DOHH2 (cell line): ENCODE data around the gene LPAR2.
A peak's percentile ranks its signal among the peaks of the same experiment; 100 is the strongest.
"Not testable (repeated sequence)": the region's sequence is repeated elsewhere in the genome, so short reads cannot be mapped to it uniquely, and the experiment has no call there.

Experiments used
- H3F3A ChIP-seq: fragments of 200-600 bp; sonication (generic), shearing (Covaris generic); 2 replicates; pipeline ENCODE4 v1.6.0; 2016; ENCODE audit warnings: antibody characterized with exemption, mild to moderate bottlenecking; ENCODE audit not compliant: control insufficient read depth, insufficient read depth
- H3K27ac ChIP-seq: fragments of 200-600 bp; sonication (generic); 2 replicates; pipeline ENCODE4 v1.5.1; 2014; ENCODE audit warnings: low read depth, mild to moderate bottlenecking, low read length, moderate library complexity
- H3K27me3 ChIP-seq: fragments of 200-600 bp; sonication (generic); 2 replicates; pipeline ENCODE4 v1.6.1; 2014; ENCODE audit warnings: mild to moderate bottlenecking, low read length, mixed read lengths; ENCODE audit not compliant: control insufficient read depth
- H3K36me3 ChIP-seq: fragments of 200-600 bp; sonication (generic); 2 replicates; pipeline ENCODE4 v1.6.1; 2014; ENCODE audit warnings: mild to moderate bottlenecking, low read length, moderate library complexity, mixed read lengths; ENCODE audit not compliant: control insufficient read depth
- H3K4me1 ChIP-seq: fragments of 200-600 bp; sonication (generic); 2 replicates; pipeline ENCODE4 v1.6.1; 2014; ENCODE audit warnings: mild to moderate bottlenecking, low read length, mixed read lengths; ENCODE audit not compliant: control insufficient read depth
- H3K4me2 ChIP-seq: fragments of 200-600 bp; sonication (generic); 2 replicates; pipeline ENCODE4 v1.6.0; 2014; ENCODE audit warnings: mild to moderate bottlenecking, low read length, moderate library complexity
- H3K4me3 ChIP-seq: fragments of 200-600 bp; sonication (generic); 2 replicates; pipeline ENCODE4 v1.5.1; 2014; ENCODE audit warnings: mild to moderate bottlenecking, low read length, mixed read lengths
- H3K79me2 ChIP-seq: fragments of 200-600 bp; sonication (generic); 2 replicates; pipeline ENCODE4 v1.6.1; 2014; ENCODE audit warnings: mild to moderate bottlenecking, low read length, mixed read lengths; ENCODE audit not compliant: control insufficient read depth
- H3K9me2 ChIP-seq: fragments of 200-600 bp; sonication (generic); replicated peaks from 2 replicates; pipeline ENCODE4 v1.6.1; 2014; ENCODE audit warnings: mild to moderate bottlenecking, low read length, mixed read lengths; ENCODE audit not compliant: control insufficient read depth
- H3K9me3 ChIP-seq: fragments of 200-600 bp; sonication (generic); 2 replicates; pipeline ENCODE4 v1.6.1; 2014; ENCODE audit warnings: antibody characterized with exemption, low read length, mixed read lengths; ENCODE audit not compliant: control insufficient read depth, insufficient read depth
- H4K20me1 ChIP-seq: fragments of 200-600 bp; sonication (generic); 2 replicates; pipeline ENCODE4 v1.6.0; 2014; ENCODE audit warnings: low read depth, mild to moderate bottlenecking, antibody characterized with exemption, low read length, moderate library complexity; ENCODE audit not compliant: control insufficient read depth, insufficient read depth
- EZH2phosphoT487 ChIP-seq: fragments of 200-600 bp; sonication (generic); IDR thresholded peaks from 2 replicates; pipeline ENCODE4 v1.6.1; 2017; ENCODE audit warnings: borderline replicate concordance, mild to moderate bottlenecking, antibody characterized with exemption, low read length, moderate library complexity, mixed read lengths
- TF ChIP-seq, protein P1 (sequence below): fragments of 200-600 bp; sonication (generic); IDR thresholded peaks from one replicate; pipeline ENCODE4 v1.5.1; 2014; ENCODE audit warnings: antibody characterized with exemption, mild to moderate bottlenecking, low read depth, low read length; ENCODE audit not compliant: poor library complexity, severe bottlenecking

Gene LPAR2

GRCh38 chr19:19672816-19673215 is 44.8 kb upstream of the LPAR2 start:
- peaks cover 87% of the 10 kb centered on the region for H3K36me3 ChIP-seq
- H3K4me2 ChIP-seq = no peak overlapping the region

GRCh38 chr19:19670070-19670551 is 42.1 kb upstream of the LPAR2 start:
- Histone ChIP-seq H3K27ac (peak overlapping the region; percentile 96), H3K36me3 (peaks cover 61% of the 10 kb centered on the region), H3K27me3 (no peaks in the 10 kb centered on the region), H3K4me1 (peaks cover 41% of the 10 kb centered on the region), H3K9me2 (no peaks in the 10 kb centered on the region), H3K4me3 (peak overlapping the region; percentile 91), H4K20me1 (no peaks in the 10 kb centered on the region), H3K9me3 (peaks cover 17% of the 10 kb centered on the region; the same call in 1 of the 2 replicates), H3K4me2 (peak overlapping the region; percentile 74), H3F3A (peaks cover 12% of the 10 kb centered on the region), H3K79me2 (peaks cover 82% of the 10 kb centered on the region)
- no peak for TF ChIP-seq EZH2phosphoT487
- TF ChIP-seq, protein P1, sequence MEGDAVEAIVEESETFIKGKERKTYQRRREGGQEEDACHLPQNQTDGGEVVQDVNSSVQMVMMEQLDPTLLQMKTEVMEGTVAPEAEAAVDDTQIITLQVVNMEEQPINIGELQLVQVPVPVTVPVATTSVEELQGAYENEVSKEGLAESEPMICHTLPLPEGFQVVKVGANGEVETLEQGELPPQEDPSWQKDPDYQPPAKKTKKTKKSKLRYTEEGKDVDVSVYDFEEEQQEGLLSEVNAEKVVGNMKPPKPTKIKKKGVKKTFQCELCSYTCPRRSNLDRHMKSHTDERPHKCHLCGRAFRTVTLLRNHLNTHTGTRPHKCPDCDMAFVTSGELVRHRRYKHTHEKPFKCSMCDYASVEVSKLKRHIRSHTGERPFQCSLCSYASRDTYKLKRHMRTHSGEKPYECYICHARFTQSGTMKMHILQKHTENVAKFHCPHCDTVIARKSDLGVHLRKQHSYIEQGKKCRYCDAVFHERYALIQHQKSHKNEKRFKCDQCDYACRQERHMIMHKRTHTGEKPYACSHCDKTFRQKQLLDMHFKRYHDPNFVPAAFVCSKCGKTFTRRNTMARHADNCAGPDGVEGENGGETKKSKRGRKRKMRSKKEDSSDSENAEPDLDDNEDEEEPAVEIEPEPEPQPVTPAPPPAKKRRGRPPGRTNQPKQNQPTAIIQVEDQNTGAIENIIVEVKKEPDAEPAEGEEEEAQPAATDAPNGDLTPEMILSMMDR = no peak

More at GRCh38 chr19:19672816-19673215, 44.8 kb upstream of the LPAR2 start:
- H3K4me1 ChIP-seq = peaks cover 16% of the 10 kb centered on the region
- no peak overlapping the region for H3K4me3 ChIP-seq
- peaks cover 2% of the 10 kb centered on the region for H3F3A ChIP-seq
- H3K9me2 ChIP-seq = no peaks in the 10 kb centered on the region
- peaks cover 30% of the 10 kb centered on the region; the same call in 1 of the 2 replicates for H3K9me3 ChIP-seq
- peaks cover 91% of the 10 kb centered on the region for H3K79me2 ChIP-seq
- TF ChIP-seq EZH2phosphoT487 = no peak
- TF ChIP-seq, protein P1 = no peak
- H3K27ac ChIP-seq = no peak overlapping the region
- no peaks in the 10 kb centered on the region for H3K27me3 ChIP-seq
- no peaks in the 10 kb centered on the region for H4K20me1 ChIP-seq

DNA sequence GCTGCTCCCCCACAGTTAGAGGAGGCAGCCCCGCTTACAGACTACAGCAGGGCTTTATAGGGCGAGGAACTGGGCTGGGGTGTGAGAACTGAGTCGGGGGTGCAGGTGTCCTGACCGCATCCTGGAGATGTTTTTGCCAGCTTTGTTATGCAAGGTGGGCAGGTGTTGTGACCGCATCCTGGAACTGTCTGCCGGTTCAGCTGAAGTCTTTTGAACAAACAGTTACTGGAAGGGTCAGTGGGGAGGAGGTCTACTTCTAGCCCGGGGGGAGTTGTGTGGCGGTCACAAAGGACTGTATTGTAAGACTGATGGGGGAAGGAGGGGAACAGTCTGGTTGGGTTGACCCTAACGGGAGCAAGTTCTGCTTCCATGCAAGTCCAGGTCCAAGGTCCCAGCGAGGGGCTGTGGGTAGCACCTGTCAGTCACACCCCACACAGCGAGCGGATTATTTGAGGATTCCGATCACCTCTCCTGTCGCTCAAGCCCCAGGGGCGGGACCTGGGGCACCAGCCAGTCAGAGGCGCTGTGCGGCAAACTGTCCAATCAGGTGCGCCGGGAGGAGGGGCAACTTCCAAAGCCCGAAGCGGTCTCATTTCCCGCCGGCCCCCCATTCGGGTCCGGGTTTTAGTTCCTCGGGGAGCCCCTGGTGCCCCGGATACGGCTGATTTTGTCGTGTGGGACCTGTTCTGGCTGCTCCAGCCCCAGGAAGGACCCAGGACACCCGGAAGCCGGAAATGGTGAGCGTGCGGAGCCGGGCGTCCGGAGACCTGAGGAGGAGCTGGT is 40.4 kb upstream of the LPAR2 start, which contains the start of gene ZNF101:
ZNF101 (plus strand) TSS at position 610 of the 783 bp plus-strand sequence; CDS start at position 735, 125 bp downstream.
- Histone ChIP-seq H3K27ac (peak within 1 kb of the TSS; percentile 96), H3K9me3 (peaks cover 10% of the 10 kb centered on the region; the same call in 1 of the 2 replicates), H3K79me2 (peaks cover 78% of the 10 kb centered on the region), H3K4me1 (peaks cover 46% of the 10 kb centered on the region), H3K4me3 (peak within 1 kb of the TSS; percentile 91), H3K4me2 (peak within 1 kb of the TSS; percentile 74), H3K27me3 (no peaks in the 10 kb centered on the region), H3K9me2 (no peaks in the 10 kb centered on the region), H3F3A (peaks cover 12% of the 10 kb centered on the region), H3K36me3 (peaks cover 45% of the 10 kb centered on the region), H4K20me1 (no peaks in the 10 kb centered on the region)
- no peak for TF ChIP-seq EZH2phosphoT487
- TF ChIP-seq, protein P1 = no peak

DNA sequence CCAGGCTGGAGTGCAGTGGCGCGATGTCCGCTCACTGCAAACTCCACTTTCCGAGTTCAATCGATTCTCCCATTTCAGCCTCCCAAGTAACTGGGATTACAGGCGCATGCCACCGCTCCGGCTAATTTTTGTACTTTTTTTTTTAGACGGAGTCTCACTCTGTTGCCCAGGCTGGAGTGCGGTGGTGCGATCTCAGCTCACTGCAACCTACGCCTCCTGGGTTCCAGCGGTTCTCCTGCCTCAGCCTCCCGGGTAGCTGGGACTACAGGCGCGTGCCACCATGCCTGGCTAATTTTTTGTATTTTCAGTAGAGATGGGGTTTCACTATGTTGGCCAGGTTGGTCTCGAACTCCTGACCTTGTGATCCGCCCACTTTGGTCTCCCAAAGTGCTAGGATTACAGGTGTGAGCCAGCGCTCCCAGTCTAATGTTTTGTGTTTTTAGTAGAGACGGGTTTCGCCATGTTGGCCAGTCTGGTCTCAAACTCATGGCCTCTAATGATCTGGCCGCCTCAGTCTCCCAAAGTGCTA is 37.5 kb upstream of the LPAR2 start:
- H3K27ac ChIP-seq = peak overlapping the region; percentile 96
- peak overlapping the region; percentile 91 for H3K4me3 ChIP-seq
- H3F3A ChIP-seq = peaks cover 24% of the 10 kb centered on the region
- not testable (repeated sequence) for H3K9me2 ChIP-seq, H3K27me3 ChIP-seq, H3K9me3 ChIP-seq, H4K20me1 ChIP-seq
- peaks cover 42% of the 10 kb centered on the region for H3K36me3 ChIP-seq
- peaks cover 78% of the 10 kb centered on the region for H3K79me2 ChIP-seq
- peaks cover 59% of the 10 kb centered on the region for H3K4me1 ChIP-seq
- peak overlapping the region; percentile 74 for H3K4me2 ChIP-seq
